GM19395 (cell line): Measurements from ENCODE around the gene PACSIN3.
"Not testable (repeated sequence)": the region's sequence is repeated elsewhere in the genome, so short reads cannot be mapped to it uniquely, and the experiment has no call there.

Experiments used
- ATAC-seq: cut with Tn5 transposase; IDR thresholded peaks from one replicate; pipeline ENCODE4 v1.9.1; 2021; ENCODE audit warnings: mild to moderate bottlenecking, moderate library complexity; ENCODE audit not compliant: unreplicated experiment

Gene PACSIN3

GRCh38 chr11:47186076-47186699, at the start of gene PACSIN3:
PACSIN3 (minus strand) TSS chr11:47186434; CDS start chr11:47182727, 3,707 bp downstream.
- peak; percentile 73 for ATAC-seq

GRCh38 chr11:47235163-47235562, 48.9 kb upstream of the PACSIN3 start:
- ATAC-seq = no peak

- no peak for ATAC-seq
Measured at GRCh38 chr11:47234669-47235100, 48.5 kb upstream of the PACSIN3 start.

GRCh38 chr11:47233989-47234668, 47.9 kb upstream of the PACSIN3 start:
- no peak for ATAC-seq

GRCh38 chr11:47233051-47233450, 46.8 kb upstream of the PACSIN3 start:
- ATAC-seq = no peak

GRCh38 chr11:47229161-47229560, 42.9 kb upstream of the PACSIN3 start:
- no peak for ATAC-seq

GRCh38 chr11:47225552-47226400, 39.5 kb upstream of the PACSIN3 start:
- peak; percentile 92 for ATAC-seq

- no peak for ATAC-seq
Measured at GRCh38 chr11:47222696-47223095, 36.5 kb upstream of the PACSIN3 start.

- ATAC-seq = no peak
Measured at GRCh38 chr11:47220401-47220821, 34.2 kb upstream of the PACSIN3 start.

- ATAC-seq = no peak
Measured at GRCh38 chr11:47216121-47216798, 30.0 kb upstream of the PACSIN3 start.

GRCh38 chr11:47215366-47215910, 29.2 kb upstream of the PACSIN3 start:
- no peak for ATAC-seq

- peak; percentile 59 for ATAC-seq
Measured at GRCh38 chr11:47213950-47214565, 27.8 kb upstream of the PACSIN3 start.

- ATAC-seq = no peak
Measured at GRCh38 chr11:47212938-47213337, 26.7 kb upstream of the PACSIN3 start.

- no peak for ATAC-seq
Measured at GRCh38 chr11:47208628-47209027, 22.4 kb upstream of the PACSIN3 start.

- ATAC-seq = not testable (repeated sequence)
Measured at GRCh38 chr11:47208008-47208552, 21.8 kb upstream of the PACSIN3 start.

GRCh38 chr11:47207459-47207858, 21.2 kb upstream of the PACSIN3 start:
- ATAC-seq = no peak

GRCh38 chr11:47206577-47206976, 20.3 kb upstream of the PACSIN3 start:
- not testable (repeated sequence) for ATAC-seq

- no peak for ATAC-seq
Measured at GRCh38 chr11:47204637-47204989, 18.4 kb upstream of the PACSIN3 start.

- ATAC-seq = no peak
Measured at GRCh38 chr11:47202576-47202975, 16.3 kb upstream of the PACSIN3 start.

- ATAC-seq = no peak
Measured at GRCh38 chr11:47201015-47201414, 14.8 kb upstream of the PACSIN3 start.
